Measurements from ENCODE around the gene DZIP1.

DNA sequence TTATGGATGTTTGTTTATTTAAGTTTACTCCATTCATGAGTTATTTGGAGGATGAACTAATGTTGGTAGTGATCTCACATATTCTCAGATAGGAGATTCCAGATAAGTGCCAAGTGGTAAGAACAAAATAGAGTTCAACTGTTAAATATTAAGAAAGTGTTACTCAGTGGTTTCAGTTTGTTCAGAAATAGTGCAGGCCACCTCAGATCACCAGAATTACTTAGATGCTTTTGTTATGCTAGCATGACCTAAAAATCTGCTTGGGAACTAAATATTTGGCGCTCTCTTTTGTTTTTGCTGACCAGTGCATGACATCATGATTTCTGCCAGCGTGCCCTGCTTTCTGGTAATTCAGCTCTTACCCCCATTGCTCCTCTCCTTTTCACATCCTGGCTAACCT lies 76.4 kb downstream of the DZIP1 start:
- TF ChIP-seq, protein P1, sequence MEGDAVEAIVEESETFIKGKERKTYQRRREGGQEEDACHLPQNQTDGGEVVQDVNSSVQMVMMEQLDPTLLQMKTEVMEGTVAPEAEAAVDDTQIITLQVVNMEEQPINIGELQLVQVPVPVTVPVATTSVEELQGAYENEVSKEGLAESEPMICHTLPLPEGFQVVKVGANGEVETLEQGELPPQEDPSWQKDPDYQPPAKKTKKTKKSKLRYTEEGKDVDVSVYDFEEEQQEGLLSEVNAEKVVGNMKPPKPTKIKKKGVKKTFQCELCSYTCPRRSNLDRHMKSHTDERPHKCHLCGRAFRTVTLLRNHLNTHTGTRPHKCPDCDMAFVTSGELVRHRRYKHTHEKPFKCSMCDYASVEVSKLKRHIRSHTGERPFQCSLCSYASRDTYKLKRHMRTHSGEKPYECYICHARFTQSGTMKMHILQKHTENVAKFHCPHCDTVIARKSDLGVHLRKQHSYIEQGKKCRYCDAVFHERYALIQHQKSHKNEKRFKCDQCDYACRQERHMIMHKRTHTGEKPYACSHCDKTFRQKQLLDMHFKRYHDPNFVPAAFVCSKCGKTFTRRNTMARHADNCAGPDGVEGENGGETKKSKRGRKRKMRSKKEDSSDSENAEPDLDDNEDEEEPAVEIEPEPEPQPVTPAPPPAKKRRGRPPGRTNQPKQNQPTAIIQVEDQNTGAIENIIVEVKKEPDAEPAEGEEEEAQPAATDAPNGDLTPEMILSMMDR (IDR thresholded peaks at IDR 0.05) = no peak
- TF ChIP-seq ZFX (IDR thresholded peaks at IDR 0.05; ENCODE audit: borderline replicate concordance) = no peak
